ENCODE results near the gene TSPAN5.

TSPAN5 gene

DNA sequence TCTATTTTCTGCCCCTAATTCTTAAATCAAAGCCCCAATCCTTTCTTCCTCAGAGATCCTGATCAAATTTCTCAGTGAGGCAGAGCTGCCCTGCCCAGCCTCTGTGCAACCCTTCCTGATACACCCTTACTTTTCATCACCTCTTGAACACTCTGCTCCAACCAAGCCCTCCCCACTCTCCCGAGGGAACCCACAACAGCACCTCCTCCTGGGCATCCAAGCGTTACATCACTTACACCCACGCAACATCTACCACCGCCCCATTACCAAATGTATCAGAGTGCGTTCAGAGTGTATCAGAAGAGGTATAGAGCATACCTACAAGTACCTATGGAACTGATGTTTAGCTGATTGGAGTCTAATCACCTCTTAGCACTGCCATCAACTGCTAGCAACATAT is 210.8 kb downstream of the TSPAN5 start:
- Mint-ChIP-seq H3K36me3 (ENCODE audit: low read depth) (peaks cover 25% of the 10 kb centered on the region), H3K4me1 (ENCODE audit: low read depth) (peaks cover 37% of the 10 kb centered on the region), H3K4me3 (peak overlapping the region; percentile 72), H3K27me3 (ENCODE audit: low read depth) (no peaks in the 10 kb centered on the region), H3K27ac (peak overlapping the region; percentile 91), H3K9me3 (peaks cover 4% of the 10 kb centered on the region)

DNA sequence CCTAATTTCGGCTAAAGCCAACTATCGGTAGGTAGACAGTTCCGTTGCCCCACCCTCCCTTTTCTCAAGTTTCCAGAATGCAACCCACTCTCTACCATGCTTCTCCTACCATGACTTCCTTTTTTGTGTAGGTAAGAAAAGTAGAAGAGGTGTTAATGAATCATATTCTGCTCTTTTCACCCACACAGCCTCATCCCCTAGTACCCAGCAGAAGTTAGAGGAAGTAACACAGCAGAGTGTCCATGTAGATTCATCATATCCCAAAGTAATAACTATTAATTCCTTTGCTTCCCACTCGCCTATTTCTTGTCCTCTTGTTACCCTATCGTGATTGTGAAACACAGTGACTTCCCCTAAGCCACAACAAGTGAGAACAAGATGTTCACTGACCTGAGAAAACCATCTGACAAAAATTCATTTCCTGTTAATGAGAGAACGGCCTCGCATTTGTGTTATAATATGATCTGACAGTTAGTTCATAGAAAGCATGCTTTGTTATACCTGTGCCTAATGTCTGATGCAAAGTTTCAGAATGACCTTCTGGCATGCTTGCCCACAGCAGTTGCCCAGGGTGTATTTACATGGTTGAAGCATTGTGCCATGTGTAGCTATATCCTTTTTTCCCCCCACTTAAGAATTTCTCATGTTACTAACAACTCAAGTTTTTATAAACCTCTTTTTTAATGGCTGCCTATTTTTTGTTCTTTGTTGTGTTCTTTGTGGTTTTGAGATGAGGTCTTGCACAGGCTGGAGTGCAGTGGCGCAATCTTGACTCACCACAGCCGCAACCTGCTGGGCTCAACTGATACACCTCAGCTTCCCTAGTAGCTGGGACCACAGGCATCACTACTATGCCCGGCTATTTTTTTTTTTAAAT is 211.7 kb downstream of the TSPAN5 start:
- Mint-ChIP-seq H3K27ac (peak overlapping the region; percentile 91), H3K27me3 (ENCODE audit: low read depth) (no peaks in the 10 kb centered on the region), H3K4me1 (ENCODE audit: low read depth) (peaks cover 37% of the 10 kb centered on the region), H3K4me3 (peak overlapping the region; percentile 72), H3K36me3 (ENCODE audit: low read depth) (peaks cover 30% of the 10 kb centered on the region), H3K9me3 (no peaks in the 10 kb centered on the region)

DNA sequence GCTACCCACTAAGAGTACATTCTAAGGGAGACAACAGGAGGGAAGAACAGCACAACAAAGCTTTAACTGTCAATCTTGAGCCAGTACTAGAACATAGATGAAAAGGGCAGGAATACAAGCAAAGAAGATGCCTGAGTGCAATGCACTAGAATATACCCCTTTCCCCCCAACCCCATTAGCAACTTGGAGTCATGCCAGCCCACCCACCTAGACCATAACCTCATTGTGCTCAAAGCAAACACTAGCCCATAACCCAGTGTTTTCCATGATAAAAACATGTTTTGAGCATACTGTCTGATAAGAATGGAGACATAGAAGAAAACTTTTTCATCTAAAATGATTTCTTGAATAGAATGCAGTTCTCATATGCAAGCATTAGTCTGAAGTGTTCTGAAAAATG is 214.0 kb downstream of the TSPAN5 start:
- peaks cover 35% of the 10 kb centered on the region for H3K4me1 Mint-ChIP-seq (ENCODE audit: low read depth)
- H3K4me3 Mint-ChIP-seq, result no peak overlapping the region
- peaks cover 35% of the 10 kb centered on the region for H3K36me3 Mint-ChIP-seq (ENCODE audit: low read depth)
- no peak overlapping the region for H3K27ac Mint-ChIP-seq
- no peaks in the 10 kb centered on the region for H3K27me3 Mint-ChIP-seq (ENCODE audit: low read depth)
- H3K9me3 Mint-ChIP-seq, result no peaks in the 10 kb centered on the region

DNA sequence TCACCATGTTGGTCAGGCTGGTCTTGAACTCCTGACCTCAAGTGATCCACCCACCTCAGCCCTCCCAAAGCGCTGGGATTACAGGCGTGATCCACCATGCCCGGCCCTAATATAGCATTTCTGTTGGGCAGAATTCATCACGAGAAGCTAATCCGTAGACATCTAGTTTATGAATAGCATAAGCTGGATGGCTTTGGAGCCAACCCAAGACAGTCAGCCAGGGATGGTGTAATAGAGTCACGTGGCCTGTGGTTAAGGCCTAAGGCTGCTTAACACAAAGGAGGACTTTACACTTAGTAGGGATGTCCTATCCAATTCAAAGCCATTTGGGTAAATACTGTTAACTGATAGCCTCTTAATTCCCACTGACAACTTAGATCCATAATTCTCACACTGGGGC is 223.6 kb downstream of the TSPAN5 start:
- Mint-ChIP-seq H3K27ac (no peak overlapping the region), H3K4me3 (no peak overlapping the region), H3K36me3 (ENCODE audit: low read depth) (peaks cover 26% of the 10 kb centered on the region), H3K27me3 (ENCODE audit: low read depth) (no peaks in the 10 kb centered on the region), H3K9me3 (no peaks in the 10 kb centered on the region), H3K4me1 (ENCODE audit: low read depth) (peaks cover 8% of the 10 kb centered on the region)

DNA sequence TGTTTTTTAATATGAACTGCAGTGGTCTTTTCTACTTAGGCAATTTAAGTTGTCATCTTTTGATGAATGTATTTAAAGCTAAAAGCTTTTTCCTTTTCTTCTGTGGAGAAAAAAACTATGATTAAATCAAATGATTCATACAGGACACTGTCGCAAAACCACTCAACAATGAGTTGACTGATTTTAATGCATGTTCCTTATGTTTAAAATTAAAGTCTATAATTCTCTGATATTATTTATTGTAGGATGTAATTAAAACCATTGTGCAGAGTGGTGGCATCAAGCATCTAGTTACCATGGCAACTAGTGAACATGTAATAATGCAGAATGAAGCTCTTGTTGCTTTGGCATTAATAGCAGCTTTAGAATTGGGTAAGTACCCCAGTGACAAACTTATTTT is 224.7 kb downstream of the TSPAN5 start:
- H3K9me3 Mint-ChIP-seq, result no peaks in the 10 kb centered on the region
- H3K27me3 Mint-ChIP-seq (ENCODE audit: low read depth), result no peaks in the 10 kb centered on the region
- H3K27ac Mint-ChIP-seq, result no peak overlapping the region
- peaks cover 21% of the 10 kb centered on the region for H3K36me3 Mint-ChIP-seq (ENCODE audit: low read depth)
- H3K4me3 Mint-ChIP-seq, result no peak overlapping the region
- H3K4me1 Mint-ChIP-seq (ENCODE audit: low read depth), result peaks cover 2% of the 10 kb centered on the region

DNA sequence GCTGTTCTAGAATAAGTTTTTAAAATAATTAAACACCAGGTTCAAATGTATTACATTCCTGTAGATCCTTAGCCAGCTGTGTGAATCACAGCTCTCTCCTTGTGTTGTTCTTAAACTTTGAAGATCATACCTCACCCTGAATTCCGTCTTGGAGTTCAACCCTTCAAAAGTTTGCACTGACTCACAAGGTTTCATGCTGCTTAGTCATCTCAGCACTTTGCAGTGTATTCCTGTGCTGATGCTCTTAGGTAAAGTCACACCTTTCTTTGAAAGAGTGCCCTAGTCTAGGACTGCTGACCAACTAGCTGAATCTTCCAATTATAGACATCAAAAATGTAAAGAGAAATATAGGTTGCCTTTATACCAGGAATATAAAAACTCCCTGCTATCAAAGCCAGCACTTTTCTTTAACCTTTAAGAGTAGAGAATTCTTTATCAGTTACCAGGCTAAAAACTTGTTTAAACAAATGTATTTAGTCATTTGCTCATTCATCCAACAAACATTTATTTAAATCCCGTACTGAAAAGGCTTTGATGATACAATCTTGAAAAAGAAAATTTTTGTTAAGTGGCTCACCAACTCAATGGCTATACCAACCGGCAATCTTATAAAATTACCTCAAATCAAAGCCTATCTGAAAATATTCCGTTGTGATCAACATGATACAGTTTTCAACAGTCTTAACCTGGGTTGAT is 227.6 kb downstream of the TSPAN5 start:
- H3K27ac Mint-ChIP-seq, result no peak overlapping the region
- peaks cover 21% of the 10 kb centered on the region for H3K9me3 Mint-ChIP-seq
- peaks cover 10% of the 10 kb centered on the region for H3K4me1 Mint-ChIP-seq (ENCODE audit: low read depth)
- H3K36me3 Mint-ChIP-seq (ENCODE audit: low read depth), result peaks cover 24% of the 10 kb centered on the region
- no peaks in the 10 kb centered on the region for H3K27me3 Mint-ChIP-seq (ENCODE audit: low read depth)
- no peak overlapping the region for H3K4me3 Mint-ChIP-seq

DNA sequence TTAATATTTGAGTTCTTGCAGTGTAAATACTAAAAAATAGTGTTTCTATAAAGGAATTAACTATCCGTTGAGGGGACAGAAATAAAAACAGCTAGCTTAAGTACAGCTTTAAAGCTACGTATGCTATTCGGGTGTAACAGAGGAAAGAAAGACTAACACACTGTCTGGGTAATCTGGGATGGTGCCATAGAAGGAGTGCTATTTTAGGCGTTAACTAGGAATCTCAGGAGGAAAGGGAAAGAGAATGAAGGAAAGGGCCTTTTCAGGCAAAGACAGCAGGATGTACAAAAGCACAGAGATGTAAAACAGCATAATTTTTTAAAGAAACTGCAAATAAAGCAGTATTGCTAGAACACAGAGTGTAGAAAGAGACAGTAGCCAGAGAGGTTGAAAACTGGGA is 235.4 kb downstream of the TSPAN5 start:
- Mint-ChIP-seq H3K9me3 (peaks cover 35% of the 10 kb centered on the region), H3K4me3 (no peak overlapping the region), H3K27me3 (ENCODE audit: low read depth) (no peaks in the 10 kb centered on the region), H3K36me3 (ENCODE audit: low read depth) (peaks cover 55% of the 10 kb centered on the region), H3K27ac (no peak overlapping the region), H3K4me1 (ENCODE audit: low read depth) (peaks cover 18% of the 10 kb centered on the region)

DNA sequence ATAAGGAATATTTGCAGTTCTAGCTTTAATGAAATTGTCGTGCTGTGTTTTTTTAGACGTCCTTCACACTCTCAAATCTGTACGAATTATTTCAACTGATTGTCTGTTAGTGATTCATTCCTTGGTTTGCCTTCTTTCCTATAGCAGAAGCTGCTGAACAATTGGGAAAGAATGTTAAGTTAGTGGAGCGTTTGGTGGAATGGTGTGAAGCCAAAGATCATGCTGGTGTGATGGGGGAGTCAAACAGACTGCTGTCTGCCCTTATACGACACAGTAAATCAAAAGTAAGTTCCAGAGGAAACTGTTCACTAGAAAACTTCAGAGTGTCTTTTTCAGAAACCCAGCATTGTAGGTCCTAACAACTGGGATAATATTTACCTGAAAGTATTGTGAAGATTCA is 237.3 kb downstream of the TSPAN5 start:
- no peak overlapping the region for H3K27ac Mint-ChIP-seq
- H3K36me3 Mint-ChIP-seq (ENCODE audit: low read depth), result peaks cover 52% of the 10 kb centered on the region
- no peak overlapping the region for H3K4me3 Mint-ChIP-seq
- H3K4me1 Mint-ChIP-seq (ENCODE audit: low read depth), result peaks cover 11% of the 10 kb centered on the region
- H3K27me3 Mint-ChIP-seq (ENCODE audit: low read depth), result no peaks in the 10 kb centered on the region
- peaks cover 17% of the 10 kb centered on the region for H3K9me3 Mint-ChIP-seq
